A549 (cell line): Measurements from ENCODE around the gene ACE. TPM values are rescaled to one million over a fixed set of nuclear protein-coding genes. Genes with fewer than 3 reads are reported as not detected.

ENCODE experiments used
- ATAC-seq, 2 experiments: fragments of 200-7000 bp in 1 of 2; fragments of >200 bp in 1 of 2; cut with Nextera tagmentation in 1 of 2; cut with Tn5 transposase in 1 of 2; 3 replicates each; pipeline versions ENCODE4 v1.8.0 to v1.9.1; 2018 to 2020; ENCODE audit warnings: mild to moderate bottlenecking in 1 of 2, moderate library complexity in 1 of 2
- CTCF ChIA-PET: fragments of 300-600 bp; sonication (Branson Sonifier 250); formaldehyde crosslinking; extraction: SDS; loops from one replicate; lab custom pipeline; 2021; ENCODE audit warnings: antibody characterized with exemption, inconsistent platforms; lab: Yijun Ruan, JAX
- POLR2A ChIA-PET: fragments of 350-600 bp; formaldehyde crosslinking; extraction: SDS; loops from one replicate; lab custom pipeline; 2021; ENCODE audit warnings: antibody characterized with exemption, inconsistent platforms; lab: Yijun Ruan, JAX
- DNase-seq, 2 experiments: peaks; one replicate each; pipeline versions ENCODE4 v3.0.0 to v3.0.0-alpha.2; 2011 to 2016; ENCODE audit warnings: low read depth in 1 of 2, low spot score in 1 of 2
- FAIRE-seq: peaks from 2 replicates; lab custom pipeline; 2011; peaks lifted over from hg19 to GRCh38; lab: Jason Lieb, UNC
- H3K27ac ChIP-seq, 2 experiments: fragments of >200 bp; sonication (Bioruptor Twin); formaldehyde crosslinking; 3 replicates each; pipeline ENCODE4 v1.5.1; 2016 to 2017
- H3K4me1 ChIP-seq: fragments of >200 bp; sonication (Bioruptor Twin); formaldehyde crosslinking; 3 replicates; pipeline ENCODE4 v1.6.1; 2016
- H3K4me2 ChIP-seq: fragments of >200 bp; sonication (Bioruptor Twin); formaldehyde crosslinking; 3 replicates; pipeline ENCODE4 v1.6.1; 2016
- H3K4me3 ChIP-seq: fragments of >200 bp; sonication (Bioruptor Twin); formaldehyde crosslinking; 3 replicates; pipeline ENCODE4 v1.5.1; 2016
- H3K9me3 ChIP-seq: fragments of >200 bp; sonication (Bioruptor Twin); formaldehyde crosslinking; 3 replicates; pipeline ENCODE4 v1.6.1; 2016
- CHD2 ChIP-seq: fragments of 150-350 bp; IDR thresholded peaks from 2 replicates; pipeline ENCODE4 v1.6.1; 2014; ENCODE audit warnings: low read length; ENCODE audit not compliant: partially characterized antibody
- CHD4 ChIP-seq: fragments of 200-600 bp; sonication (generic); IDR thresholded peaks from 2 replicates; pipeline ENCODE4 v1.6.1; 2016; ENCODE audit warnings: antibody characterized with exemption, mild to moderate bottlenecking, borderline replicate concordance
- EHF ChIP-seq: fragments of 250-450 bp; sonication (Bioruptor Pico); IDR thresholded peaks from 2 replicates; pipeline ENCODE4 v1.5.0; 2020; ENCODE audit warnings: mild to moderate bottlenecking
- EHMT2 ChIP-seq: fragments of 200-600 bp; sonication (generic); IDR thresholded peaks from 2 replicates; pipeline ENCODE4 v1.6.1; 2016; ENCODE audit warnings: antibody characterized with exemption, low read depth, mild to moderate bottlenecking, moderate library complexity
- EP300 ChIP-seq, 2 experiments: fragments of >200 bp; sonication (Bioruptor Twin); formaldehyde crosslinking; IDR thresholded peaks; 2 replicates in 1 of 2; 3 replicates in 1 of 2; pipeline ENCODE4 v1.6.1; 2016 to 2017
- FOSB ChIP-seq: fragments of 250-450 bp; sonication (Bioruptor Pico); IDR thresholded peaks from 2 replicates; pipeline ENCODE4 v1.5.0; 2020; ENCODE audit warnings: mild to moderate bottlenecking, moderate library complexity
- FOXS1 ChIP-seq: fragments of 250-450 bp; sonication (Bioruptor Pico); IDR thresholded peaks from 2 replicates; pipeline ENCODE4 v1.5.0; 2020; ENCODE audit warnings: mild to moderate bottlenecking, moderate library complexity
- HEYL ChIP-seq: fragments of 250-450 bp; sonication (Bioruptor Pico); IDR thresholded peaks from 2 replicates; pipeline ENCODE4 v1.8.0; 2021; ENCODE audit warnings: mild to moderate bottlenecking, moderate library complexity
- HOXB13 ChIP-seq: fragments of 250-450 bp; sonication (Bioruptor Pico); IDR thresholded peaks from 2 replicates; pipeline ENCODE4 v1.5.0; 2020; ENCODE audit warnings: low read depth, mild to moderate bottlenecking, moderate library complexity
- HOXB5 ChIP-seq: fragments of 250-450 bp; sonication (Bioruptor Pico); IDR thresholded peaks from 2 replicates; pipeline ENCODE4 v1.5.0; 2020; ENCODE audit warnings: mild to moderate bottlenecking, moderate library complexity
- JUN ChIP-seq, 2 experiments: fragments of >200 bp; sonication (Bioruptor Twin); formaldehyde crosslinking; IDR thresholded peaks; 2 replicates in 1 of 2; 3 replicates in 1 of 2; pipeline ENCODE4 v1.6.1; 2016 to 2017
- KDM5A ChIP-seq: fragments of 200-600 bp; sonication (generic); IDR thresholded peaks from 2 replicates; pipeline ENCODE4 v1.6.1; 2016; ENCODE audit warnings: antibody characterized with exemption, mild to moderate bottlenecking
- MAZ ChIP-seq: fragments of 150-350 bp; IDR thresholded peaks from 2 replicates; pipeline ENCODE4 v1.6.1; 2014; ENCODE audit warnings: antibody characterized with exemption, low read depth, low read length, borderline replicate concordance
- MYC ChIP-seq: IDR thresholded peaks from 2 replicates; pipeline ENCODE4 v1.6.1; 2012; ENCODE audit warnings: mild to moderate bottlenecking, inconsistent platforms, low read length, improper control_type of control experiment, borderline replicate concordance
- NFE2L2 ChIP-seq: fragments of 150-350 bp; conservative IDR thresholded peaks from 2 replicates; pipeline ENCODE4 v1.6.1; 2014; ENCODE audit warnings: low read length
- NPAS2 ChIP-seq: fragments of 250-450 bp; sonication (Bioruptor Pico); IDR thresholded peaks from 2 replicates; pipeline ENCODE4 v1.8.0; 2022; ENCODE audit warnings: mild to moderate bottlenecking, moderate library complexity, borderline replicate concordance
- NR3C1 ChIP-seq: fragments of >200 bp; sonication (Bioruptor Twin); formaldehyde crosslinking; IDR thresholded peaks from 3 replicates; pipeline ENCODE4 v1.6.1; 2017
- PHF8 ChIP-seq: fragments of 200-600 bp; sonication (generic); IDR thresholded peaks from 2 replicates; pipeline ENCODE4 v1.6.1; 2016; ENCODE audit warnings: low read depth, mild to moderate bottlenecking, antibody characterized with exemption, moderate library complexity, borderline replicate concordance
- RAD21 ChIP-seq, 2 experiments: fragments of >200 bp in 1 of 2; sonication (Bioruptor Twin) in 1 of 2; formaldehyde crosslinking in 1 of 2; IDR thresholded peaks in 1 of 2; conservative IDR thresholded peaks in 1 of 2; 2 replicates in 1 of 2; 3 replicates in 1 of 2; pipeline ENCODE4 v1.6.1; 2012 to 2018; ENCODE audit warnings: inconsistent platforms in 1 of 2
- RNF2 ChIP-seq: fragments of 200-600 bp; sonication (generic); IDR thresholded peaks from 2 replicates; pipeline ENCODE4 v1.6.1; 2016; ENCODE audit warnings: low read depth, mild to moderate bottlenecking, antibody characterized with exemption, moderate library complexity, borderline replicate concordance
- SMC3 ChIP-seq: fragments of >200 bp; sonication (Bioruptor Twin); formaldehyde crosslinking; IDR thresholded peaks from 3 replicates; pipeline ENCODE4 v1.6.1; 2018; ENCODE audit warnings: inconsistent platforms
- TFCP2L1 ChIP-seq: fragments of 250-450 bp; sonication (Bioruptor Pico); IDR thresholded peaks from 2 replicates; pipeline ENCODE4 v1.5.0; 2021; ENCODE audit warnings: mild to moderate bottlenecking
- TP53 ChIP-seq: fragments of 250-450 bp; sonication (Bioruptor Pico); IDR thresholded peaks from 2 replicates; pipeline ENCODE4 v1.5.0; 2021; ENCODE audit warnings: mild to moderate bottlenecking, moderate library complexity
- ZFP36 ChIP-seq: fragments of 450-650 bp; IDR thresholded peaks from 2 replicates; pipeline ENCODE4 v1.6.1; 2014; ENCODE audit warnings: borderline replicate concordance; ENCODE audit not compliant: partially characterized antibody
- ZSCAN20 ChIP-seq: fragments of 250-450 bp; sonication (Bioruptor Pico); IDR thresholded peaks from 2 replicates; pipeline ENCODE4 v1.8.0; 2022; ENCODE audit warnings: mild to moderate bottlenecking, moderate library complexity
- WGBS: methylation state at CpG from one replicate; pipeline ENCODE4 v1.1.6; 2017; ENCODE audit errors: missing lambda C conversion rate; 5-methylcytosine and 5-hydroxymethylcytosine counted together
- polyA plus RNA-seq, 4 experiments: library from polyadenylated mRNA; depleted of rRNA in 3 of 4; stranded (reverse); fragments of >200 nt; fragmentation: RNase III in 1 of 4; extraction: RNeasy Plus Mini Kit Qiagen cat#74134 plus additional on column Dnase treatment in 1 of 4; gene quantifications; 2 replicates in 3 of 4; 3 replicates in 1 of 4; pipeline ENCODE4 v1.2.3, GENCODE V29; 2011 to 2017
- TF ChIP-seq, protein P1 (sequence below): fragments of 150-350 bp; IDR thresholded peaks from 2 replicates; pipeline ENCODE4 v1.6.1; 2014; ENCODE audit warnings: low read depth, mild to moderate bottlenecking, low read length
- TF ChIP-seq, protein P2 (sequence below): fragments of >200 bp; sonication (Bioruptor Twin); formaldehyde crosslinking; IDR thresholded peaks from 3 replicates; pipeline ENCODE4 v1.5.1; 2016
- TF ChIP-seq, protein P3 (sequence below): fragments of 450-650 bp; IDR thresholded peaks from 2 replicates; pipeline ENCODE4 v1.6.1; 2014; ENCODE audit warnings: antibody characterized with exemption
- TF ChIP-seq, protein P4 (sequence below): IDR thresholded peaks from 2 replicates; pipeline ENCODE4 v1.6.1; 2012
- TF ChIP-seq, protein P5 (sequence below): IDR thresholded peaks from 2 replicates; pipeline ENCODE4 v1.6.1; 2012; ENCODE audit warnings: low read depth, borderline replicate concordance
- TF ChIP-seq, protein P6 (sequence below): fragments of 250-450 bp; sonication (Bioruptor Pico); IDR thresholded peaks from 2 replicates; pipeline ENCODE4 v1.5.0; 2020; ENCODE audit warnings: low read depth, mild to moderate bottlenecking, moderate library complexity
- TF ChIP-seq, protein P7 (sequence below): fragments of >200 bp; sonication (Bioruptor Twin); formaldehyde crosslinking; IDR thresholded peaks from 2 replicates; pipeline ENCODE4 v1.6.1; 2016

The ACE gene
- polyA plus RNA-seq, 2 of the 4 experiments (the other 2 are of a cell fraction) = 0.22 to 0.52 TPM

DNA sequence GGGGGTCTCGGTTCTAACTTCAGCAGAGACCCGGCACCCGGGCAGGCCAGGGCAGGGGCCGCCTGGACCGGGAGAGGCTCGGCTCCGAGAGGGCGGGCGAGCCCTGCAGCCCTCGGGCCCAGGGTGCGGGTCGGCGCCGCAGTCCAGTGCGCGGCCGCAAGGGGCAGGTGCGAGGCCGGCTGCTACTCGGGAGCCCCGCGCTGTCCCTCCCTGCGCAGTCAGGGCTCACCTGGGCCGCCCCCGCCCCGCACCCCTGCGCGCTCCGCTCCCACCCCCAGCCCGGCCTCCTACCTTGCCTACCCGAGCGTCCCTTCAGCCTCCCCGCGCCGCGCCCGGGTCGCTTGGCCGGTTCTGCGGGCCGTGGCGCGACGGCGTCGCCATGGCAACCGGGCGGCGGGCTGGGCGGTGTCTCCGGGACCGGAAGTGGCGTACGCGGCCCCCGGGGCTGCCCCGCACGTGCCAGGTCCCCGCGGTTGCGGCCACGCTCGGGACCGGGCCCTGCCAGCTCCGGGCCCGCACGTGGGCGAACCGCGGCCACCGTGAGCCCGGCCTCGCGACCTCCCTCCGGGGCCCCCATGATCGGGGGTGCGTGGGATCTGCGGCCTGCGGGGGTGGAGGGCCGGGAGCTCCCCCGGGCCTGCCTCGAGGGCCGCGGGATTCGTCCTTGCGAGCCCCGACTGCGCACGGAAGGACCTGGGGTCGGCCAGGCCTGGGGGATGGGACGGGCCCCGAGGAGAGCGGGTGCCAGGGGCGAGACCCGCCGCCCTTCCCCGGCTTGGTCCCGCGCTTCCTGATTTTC lies 30.7 kb upstream of the ACE start, which contains the start of gene CYB561:
TSS of gene CYB561 (minus strand) at position 353 of the 799 bp plus-strand sequence. CDS start 8,759 bp downstream, outside the sequence.
- Histone ChIP-seq H3K9me3 (no peaks in the 10 kb centered on the region), H3K27ac (peak within 1 kb of the TSS; percentile 94 to 98), H3K4me3 (peak within 1 kb of the TSS; percentile 69), H3K4me1 (peaks cover 15% of the 10 kb centered on the region), H3K4me2 (peak within 1 kb of the TSS; percentile 94)
- DNase-seq (peak; percentile 81 to 92), FAIRE-seq (no peak), ATAC-seq (peak; percentile 88 to 94)
- ChIA-PET POLR2A (interaction anchor here (0.7 to 3.0 kb wide), 8 partner anchors 11 to 382 kb away, joined by 3 to 10 read pairs (median 3); partner anchors contain the start of gene MAP3K3), CTCF (interaction anchor here (0.7 to 23.8 kb wide), 15 partner anchors 13 to 169 kb away, joined by 3 to 364 read pairs (median 4); partner anchors contain the start of genes ACE and DCAF7)
- 20% methylated on average over 25 of the region's 99 CpGs for WGBS
- TF ChIP-seq, protein P1, sequence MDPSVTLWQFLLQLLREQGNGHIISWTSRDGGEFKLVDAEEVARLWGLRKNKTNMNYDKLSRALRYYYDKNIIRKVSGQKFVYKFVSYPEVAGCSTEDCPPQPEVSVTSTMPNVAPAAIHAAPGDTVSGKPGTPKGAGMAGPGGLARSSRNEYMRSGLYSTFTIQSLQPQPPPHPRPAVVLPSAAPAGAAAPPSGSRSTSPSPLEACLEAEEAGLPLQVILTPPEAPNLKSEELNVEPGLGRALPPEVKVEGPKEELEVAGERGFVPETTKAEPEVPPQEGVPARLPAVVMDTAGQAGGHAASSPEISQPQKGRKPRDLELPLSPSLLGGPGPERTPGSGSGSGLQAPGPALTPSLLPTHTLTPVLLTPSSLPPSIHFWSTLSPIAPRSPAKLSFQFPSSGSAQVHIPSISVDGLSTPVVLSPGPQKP = no peak
- TF ChIP-seq CHD2 (no peak), EHMT2 (no peak), ZFP36 (no peak), ZSCAN20 (CRISPR knock-in tag) (peak; percentile 58; the same call in 1 of the 2 replicates), MYC (peak; percentile 86), MAZ (no peak), KDM5A (no peak), NR3C1 (no peak), NFE2L2 (no peak), HOXB5 (peak; percentile 98), NPAS2 (peak; percentile 75), JUN (IDR thresholded peaks at IDR 0.05) (peak in 1 of 2 experiments; percentile 80; a peak in 3 of 5 replicates), RNF2 (peak; percentile 82; the same call in 1 of the 2 replicates), CHD4 (no peak), TFCP2L1 (CRISPR knock-in tag) (peak; percentile 71; the same call in 1 of the 2 replicates), FOXS1 (CRISPR knock-in tag) (peak; percentile 93), SMC3 (peak; percentile 41), TP53 (CRISPR knock-in tag) (peak; percentile 96), HOXB13 (CRISPR knock-in tag) (peak; percentile 99), EP300 (IDR thresholded peaks at IDR 0.05) (no peak), RAD21 (conservative IDR thresholded peaks at IDR 0.05 in 1 of 2, IDR thresholded peaks at IDR 0.05 in 1 of 2) (peak in 1 of 2 experiments; percentile 44; a peak in 3 of 5 replicates), EHF (CRISPR knock-in tag) (peak; percentile 96), FOSB (CRISPR knock-in tag) (no peak), PHF8 (peak; percentile 64), HEYL (CRISPR knock-in tag) (0 out of 2 replicates have a peak, but pooled peaks have one; percentile 33)
- TF ChIP-seq, protein P2, sequence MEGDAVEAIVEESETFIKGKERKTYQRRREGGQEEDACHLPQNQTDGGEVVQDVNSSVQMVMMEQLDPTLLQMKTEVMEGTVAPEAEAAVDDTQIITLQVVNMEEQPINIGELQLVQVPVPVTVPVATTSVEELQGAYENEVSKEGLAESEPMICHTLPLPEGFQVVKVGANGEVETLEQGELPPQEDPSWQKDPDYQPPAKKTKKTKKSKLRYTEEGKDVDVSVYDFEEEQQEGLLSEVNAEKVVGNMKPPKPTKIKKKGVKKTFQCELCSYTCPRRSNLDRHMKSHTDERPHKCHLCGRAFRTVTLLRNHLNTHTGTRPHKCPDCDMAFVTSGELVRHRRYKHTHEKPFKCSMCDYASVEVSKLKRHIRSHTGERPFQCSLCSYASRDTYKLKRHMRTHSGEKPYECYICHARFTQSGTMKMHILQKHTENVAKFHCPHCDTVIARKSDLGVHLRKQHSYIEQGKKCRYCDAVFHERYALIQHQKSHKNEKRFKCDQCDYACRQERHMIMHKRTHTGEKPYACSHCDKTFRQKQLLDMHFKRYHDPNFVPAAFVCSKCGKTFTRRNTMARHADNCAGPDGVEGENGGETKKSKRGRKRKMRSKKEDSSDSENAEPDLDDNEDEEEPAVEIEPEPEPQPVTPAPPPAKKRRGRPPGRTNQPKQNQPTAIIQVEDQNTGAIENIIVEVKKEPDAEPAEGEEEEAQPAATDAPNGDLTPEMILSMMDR = peak; percentile 61
- TF ChIP-seq, protein P3, sequence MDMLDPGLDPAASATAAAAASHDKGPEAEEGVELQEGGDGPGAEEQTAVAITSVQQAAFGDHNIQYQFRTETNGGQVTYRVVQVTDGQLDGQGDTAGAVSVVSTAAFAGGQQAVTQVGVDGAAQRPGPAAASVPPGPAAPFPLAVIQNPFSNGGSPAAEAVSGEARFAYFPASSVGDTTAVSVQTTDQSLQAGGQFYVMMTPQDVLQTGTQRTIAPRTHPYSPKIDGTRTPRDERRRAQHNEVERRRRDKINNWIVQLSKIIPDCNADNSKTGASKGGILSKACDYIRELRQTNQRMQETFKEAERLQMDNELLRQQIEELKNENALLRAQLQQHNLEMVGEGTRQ = no peak
- TF ChIP-seq, protein P4, sequence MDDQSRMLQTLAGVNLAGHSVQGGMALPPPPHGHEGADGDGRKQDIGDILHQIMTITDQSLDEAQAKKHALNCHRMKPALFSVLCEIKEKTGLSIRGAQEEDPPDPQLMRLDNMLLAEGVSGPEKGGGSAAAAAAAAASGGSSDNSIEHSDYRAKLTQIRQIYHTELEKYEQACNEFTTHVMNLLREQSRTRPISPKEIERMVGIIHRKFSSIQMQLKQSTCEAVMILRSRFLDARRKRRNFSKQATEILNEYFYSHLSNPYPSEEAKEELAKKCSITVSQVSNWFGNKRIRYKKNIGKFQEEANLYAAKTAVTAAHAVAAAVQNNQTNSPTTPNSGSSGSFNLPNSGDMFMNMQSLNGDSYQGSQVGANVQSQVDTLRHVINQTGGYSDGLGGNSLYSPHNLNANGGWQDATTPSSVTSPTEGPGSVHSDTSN = no peak
- TF ChIP-seq, protein P5, sequence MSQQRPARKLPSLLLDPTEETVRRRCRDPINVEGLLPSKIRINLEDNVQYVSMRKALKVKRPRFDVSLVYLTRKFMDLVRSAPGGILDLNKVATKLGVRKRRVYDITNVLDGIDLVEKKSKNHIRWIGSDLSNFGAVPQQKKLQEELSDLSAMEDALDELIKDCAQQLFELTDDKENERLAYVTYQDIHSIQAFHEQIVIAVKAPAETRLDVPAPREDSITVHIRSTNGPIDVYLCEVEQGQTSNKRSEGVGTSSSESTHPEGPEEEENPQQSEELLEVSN = peak; percentile 96
- TF ChIP-seq, protein P6, sequence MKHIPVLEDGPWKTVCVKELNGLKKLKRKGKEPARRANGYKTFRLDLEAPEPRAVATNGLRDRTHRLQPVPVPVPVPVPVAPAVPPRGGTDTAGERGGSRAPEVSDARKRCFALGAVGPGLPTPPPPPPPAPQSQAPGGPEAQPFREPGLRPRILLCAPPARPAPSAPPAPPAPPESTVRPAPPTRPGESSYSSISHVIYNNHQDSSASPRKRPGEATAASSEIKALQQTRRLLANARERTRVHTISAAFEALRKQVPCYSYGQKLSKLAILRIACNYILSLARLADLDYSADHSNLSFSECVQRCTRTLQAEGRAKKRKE (CRISPR knock-in tag) = peak; percentile 97
- TF ChIP-seq, protein P7, sequence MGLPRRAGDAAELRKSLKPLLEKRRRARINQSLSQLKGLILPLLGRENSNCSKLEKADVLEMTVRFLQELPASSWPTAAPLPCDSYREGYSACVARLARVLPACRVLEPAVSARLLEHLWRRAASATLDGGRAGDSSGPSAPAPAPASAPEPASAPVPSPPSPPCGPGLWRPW = no peak
